Measurements from ENCODE around the gene ELK4.

Gene ELK4

DNA sequence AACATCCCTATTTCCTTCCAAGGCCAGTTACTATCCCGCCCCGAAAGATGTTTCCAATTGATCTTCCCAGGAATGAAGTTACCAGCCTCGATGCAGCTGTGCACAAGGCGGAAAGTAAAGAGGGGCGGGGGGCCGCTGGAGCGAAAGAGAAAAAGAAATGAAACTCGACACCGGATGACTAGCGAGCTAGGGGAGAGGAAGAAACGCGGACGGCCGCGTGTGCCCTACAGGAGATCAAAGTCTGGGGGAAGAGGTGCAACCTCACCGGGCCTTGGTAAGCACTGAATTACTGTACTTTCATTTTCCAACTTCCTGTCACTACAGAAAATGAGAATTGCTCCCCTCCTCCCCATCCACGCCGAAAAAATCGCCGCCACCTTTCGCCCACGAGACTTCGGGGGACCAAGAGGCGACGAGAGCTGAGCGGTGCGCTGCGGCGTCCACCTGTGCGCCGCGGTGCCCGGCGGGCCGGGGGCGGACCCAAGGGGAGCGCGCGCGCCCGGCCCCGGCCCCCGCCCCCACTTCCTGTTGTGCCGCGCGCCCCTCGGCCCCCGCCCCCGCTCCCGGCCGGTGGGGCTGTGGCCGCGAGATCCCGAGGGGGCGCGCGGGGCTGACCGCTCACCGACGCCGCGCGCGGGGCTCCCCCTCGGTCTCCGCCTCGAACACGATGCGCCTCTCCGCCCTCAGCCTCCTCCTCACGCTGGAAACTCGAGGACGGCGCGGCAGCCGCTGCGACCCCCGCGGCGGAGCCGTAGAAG lies 622 bp downstream of the ELK4 start:
- TF ChIP-seq CTCF (IDR thresholded peaks at IDR 0.05) = no peak
- Histone ChIP-seq H3K36me3 (no peaks in the 10 kb centered on the region), H3K4me1 (ENCODE audit: control insufficient read depth in 1 of 2, insufficient read depth in 1 of 2, low read depth in 1 of 2, low read length in 1 of 2) (peaks cover 8 to 16% of the 10 kb centered on the region in 2 experiments), H3K27ac (peak overlapping the region; percentile 84), H3K27me3 (peaks cover 29% of the 10 kb centered on the region), H3K4me3 (ENCODE audit: low read depth in 1 of 2, low read length in 1 of 2) (peak overlapping the region; percentile 76 to 81), H3K9me3 (no peaks in the 10 kb centered on the region)

DNA sequence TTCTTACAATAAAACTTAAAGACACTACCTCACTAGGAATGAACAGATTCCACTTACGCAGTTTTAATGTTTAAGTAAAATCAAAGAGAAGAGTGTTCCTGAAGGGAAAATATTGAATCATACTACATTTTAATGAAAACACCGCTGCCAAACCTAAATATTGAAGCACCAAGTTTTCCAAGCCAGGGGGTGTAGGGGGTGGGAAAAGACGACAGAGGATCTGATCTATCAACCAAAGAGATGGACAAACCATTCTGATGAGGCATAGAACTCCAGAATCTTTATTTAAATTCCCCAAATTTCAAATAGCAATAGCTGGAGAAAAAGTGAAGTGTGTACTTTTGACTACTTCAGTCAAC lies 1.2 kb downstream of the ELK4 start:
- Histone ChIP-seq H3K9me3 (no peaks in the 10 kb centered on the region), H3K4me3 (ENCODE audit: low read depth in 1 of 2, low read length in 1 of 2) (peak overlapping the region; percentile 76 to 81), H3K27ac (peak overlapping the region; percentile 84), H3K36me3 (no peaks in the 10 kb centered on the region), H3K27me3 (peaks cover 23% of the 10 kb centered on the region), H3K4me1 (ENCODE audit: control insufficient read depth in 1 of 2, insufficient read depth in 1 of 2, low read depth in 1 of 2, low read length in 1 of 2) (peaks cover 8 to 16% of the 10 kb centered on the region in 2 experiments)
- TF ChIP-seq CTCF (IDR thresholded peaks at IDR 0.05) = no peak

DNA sequence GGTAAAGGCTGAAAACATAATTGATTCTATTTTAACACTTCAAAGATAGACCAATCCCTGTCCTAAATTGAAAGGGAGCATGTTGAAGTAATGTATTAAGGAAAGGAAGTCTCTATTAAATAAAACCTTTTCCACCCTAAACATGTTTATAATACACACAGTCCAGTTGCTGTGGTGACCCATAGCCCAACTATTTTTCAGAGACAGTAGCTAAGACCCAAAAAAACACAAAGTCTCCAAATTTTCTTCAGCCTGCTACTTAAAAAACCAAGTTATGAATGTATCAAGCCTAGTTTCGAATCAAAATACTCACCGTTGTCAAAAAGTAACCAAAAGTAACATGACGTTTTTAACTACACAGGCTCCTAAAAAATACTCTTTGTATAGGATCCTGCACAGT lies 1.6 kb downstream of the ELK4 start:
- Histone ChIP-seq H3K27me3 (peaks cover 22% of the 10 kb centered on the region), H3K4me3 (ENCODE audit: low read depth in 1 of 2, low read length in 1 of 2) (no peak overlapping the region), H3K36me3 (no peaks in the 10 kb centered on the region), H3K27ac (no peak overlapping the region), H3K4me1 (ENCODE audit: control insufficient read depth in 1 of 2, insufficient read depth in 1 of 2, low read depth in 1 of 2, low read length in 1 of 2) (peaks cover 8 to 16% of the 10 kb centered on the region in 2 experiments), H3K9me3 (no peaks in the 10 kb centered on the region)
- no peak for TF ChIP-seq CTCF (IDR thresholded peaks at IDR 0.05)

DNA sequence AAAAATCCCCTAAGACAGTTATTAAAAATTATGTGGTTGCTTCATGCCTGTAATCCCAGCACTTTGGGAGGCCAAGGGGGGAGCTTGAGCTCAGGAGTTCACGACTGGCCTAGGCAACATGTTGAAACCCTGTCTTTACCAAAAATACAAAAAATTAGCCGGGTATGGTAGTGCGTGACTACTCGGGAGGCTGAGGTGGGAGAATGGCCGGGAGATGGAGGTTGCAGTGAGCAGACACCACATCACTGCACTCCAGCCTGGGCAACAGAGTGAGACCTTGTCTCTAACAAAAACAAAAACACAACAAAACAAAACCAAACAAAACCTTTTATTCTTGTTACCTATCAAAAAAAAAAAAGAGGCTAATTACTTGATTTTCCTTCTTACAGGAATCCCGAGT lies 2.1 kb downstream of the ELK4 start:
- no peak overlapping the region for H3K4me3 ChIP-seq (ENCODE audit: low read depth in 1 of 2, low read length in 1 of 2)
- peaks cover 8 to 16% of the 10 kb centered on the region in 2 experiments for H3K4me1 ChIP-seq (ENCODE audit: control insufficient read depth in 1 of 2, insufficient read depth in 1 of 2, low read depth in 1 of 2, low read length in 1 of 2)

GRCh38 chr1:205627956-205628355 lies 3.9 kb downstream of the ELK4 start:
- no peaks in the 10 kb centered on the region for H3K9me3 ChIP-seq
- no peak for TF ChIP-seq CTCF (IDR thresholded peaks at IDR 0.05)
- H3K4me1 ChIP-seq (ENCODE audit: control insufficient read depth in 1 of 2, insufficient read depth in 1 of 2, low read depth in 1 of 2, low read length in 1 of 2) = peaks cover 8 to 16% of the 10 kb centered on the region in 2 experiments
- no peak overlapping the region for H3K27ac ChIP-seq
- peaks cover 12% of the 10 kb centered on the region for H3K27me3 ChIP-seq
- H3K4me3 ChIP-seq (ENCODE audit: low read depth in 1 of 2, low read length in 1 of 2) = no peak overlapping the region
- peaks cover 5% of the 10 kb centered on the region for H3K36me3 ChIP-seq

More for the DNA sequence above, 2.1 kb downstream of the ELK4 start:
- no peak for TF ChIP-seq CTCF (IDR thresholded peaks at IDR 0.05)
- Histone ChIP-seq H3K9me3 (no peaks in the 10 kb centered on the region), H3K27ac (no peak overlapping the region), H3K27me3 (peaks cover 22% of the 10 kb centered on the region), H3K36me3 (no peaks in the 10 kb centered on the region)

Measured in neutrophil (primary cell).